Measurements from ENCODE around the gene NR5A2. TPM values are rescaled to one million over a fixed set of nuclear protein-coding genes. Genes with fewer than 3 reads are reported as not detected.

NR5A2 gene
- total RNA-seq, 2 donors from 2014 or later = 98.3 to 202 TPM

DNA sequence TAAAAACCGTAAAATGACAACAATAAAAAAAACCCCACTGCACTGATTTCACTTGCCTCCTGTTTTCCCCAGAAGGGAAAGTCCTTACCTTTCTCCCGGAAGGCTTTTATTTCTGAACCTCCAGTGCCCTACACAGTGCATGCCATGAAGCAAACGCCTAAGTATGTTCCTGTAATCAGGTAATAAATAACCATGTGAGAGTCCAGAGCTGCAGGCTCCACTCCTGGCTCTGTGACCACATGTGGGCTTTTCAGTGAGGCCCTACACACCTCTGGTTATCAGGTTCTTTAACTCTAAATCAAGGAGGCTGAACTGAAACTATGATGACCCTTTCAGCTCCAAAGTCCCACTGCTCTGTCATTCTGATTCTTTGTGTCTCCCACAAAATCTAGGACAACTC lies 20.8 kb upstream of the NR5A2 start:
- WGBS, 2 donors = 34 to 50% methylated on average over 3 of the region's 3 CpGs

DNA sequence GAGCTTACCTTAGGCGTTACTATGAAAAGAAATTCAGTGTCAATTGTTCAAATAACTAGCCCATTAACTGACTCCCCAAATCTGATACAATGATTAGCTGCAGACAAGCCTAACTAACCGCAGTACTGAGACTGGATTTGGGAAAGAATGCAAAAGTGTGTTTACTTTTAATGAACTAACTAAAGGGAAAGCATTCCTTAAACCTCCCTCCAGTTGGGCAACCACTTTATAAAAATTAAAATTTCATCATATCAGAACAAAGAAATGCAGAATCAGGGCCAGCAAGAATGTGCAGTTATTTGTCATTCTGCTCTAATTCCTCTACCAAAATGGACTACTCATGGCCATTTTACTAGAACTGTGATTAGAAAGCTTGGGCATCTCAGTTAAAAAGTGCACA lies 11.7 kb upstream of the NR5A2 start:
- WGBS, 2 donors = 65 to 73% methylated on average over 2 of the region's 2 CpGs
- no peaks in the 10 kb centered on the region for H3K9me3 ChIP-seq
- intact Hi-C loops (cut with DNase I) = no loop called here
- peaks cover 16% of the 10 kb centered on the region for H3K4me1 ChIP-seq
- DNase-seq (no peak), ATAC-seq (peak; percentile 68)
- no peak for TF ChIP-seq POLR2A (IDR thresholded peaks at IDR 0.05)
- TF ChIP-seq, protein P1, sequence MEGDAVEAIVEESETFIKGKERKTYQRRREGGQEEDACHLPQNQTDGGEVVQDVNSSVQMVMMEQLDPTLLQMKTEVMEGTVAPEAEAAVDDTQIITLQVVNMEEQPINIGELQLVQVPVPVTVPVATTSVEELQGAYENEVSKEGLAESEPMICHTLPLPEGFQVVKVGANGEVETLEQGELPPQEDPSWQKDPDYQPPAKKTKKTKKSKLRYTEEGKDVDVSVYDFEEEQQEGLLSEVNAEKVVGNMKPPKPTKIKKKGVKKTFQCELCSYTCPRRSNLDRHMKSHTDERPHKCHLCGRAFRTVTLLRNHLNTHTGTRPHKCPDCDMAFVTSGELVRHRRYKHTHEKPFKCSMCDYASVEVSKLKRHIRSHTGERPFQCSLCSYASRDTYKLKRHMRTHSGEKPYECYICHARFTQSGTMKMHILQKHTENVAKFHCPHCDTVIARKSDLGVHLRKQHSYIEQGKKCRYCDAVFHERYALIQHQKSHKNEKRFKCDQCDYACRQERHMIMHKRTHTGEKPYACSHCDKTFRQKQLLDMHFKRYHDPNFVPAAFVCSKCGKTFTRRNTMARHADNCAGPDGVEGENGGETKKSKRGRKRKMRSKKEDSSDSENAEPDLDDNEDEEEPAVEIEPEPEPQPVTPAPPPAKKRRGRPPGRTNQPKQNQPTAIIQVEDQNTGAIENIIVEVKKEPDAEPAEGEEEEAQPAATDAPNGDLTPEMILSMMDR (IDR thresholded peaks at IDR 0.05) = no peak
- H3K4me3 ChIP-seq = no peak overlapping the region
- H3K27ac ChIP-seq = peak overlapping the region in 2 of 4 donors; percentile 26 to 36
- H3K27me3 ChIP-seq = no peaks in the 10 kb centered on the region
- H3K36me3 ChIP-seq (replicated peaks in 1 of 2; ENCODE audit: insufficient read depth in 1 of 2, low read depth in 2 of 2) = no peaks in the 10 kb centered on the region

More for the DNA sequence above, 20.8 kb upstream of the NR5A2 start:
- peak in 3 of 4 donors; percentile 19 to 32 (median 28) for DNase-seq
- no peaks in the 10 kb centered on the region for H3K36me3 ChIP-seq (replicated peaks in 1 of 2; ENCODE audit: insufficient read depth in 1 of 2, low read depth in 2 of 2)
- intact Hi-C loops (cut with DNase I) = no loop called here
- H3K27me3 ChIP-seq = no peaks in the 10 kb centered on the region
- H3K27ac ChIP-seq = peak overlapping the region in 1 of 4 donors; percentile 42
- H3K9me3 ChIP-seq = no peaks in the 10 kb centered on the region
- no peak for TF ChIP-seq POLR2A (IDR thresholded peaks at IDR 0.05)
- TF ChIP-seq, protein P1 (IDR thresholded peaks at IDR 0.05) = no peak
- H3K4me3 ChIP-seq = no peak overlapping the region
- H3K4me1 ChIP-seq = peaks cover 14% of the 10 kb centered on the region
- peak; percentile 63 for ATAC-seq

DNA sequence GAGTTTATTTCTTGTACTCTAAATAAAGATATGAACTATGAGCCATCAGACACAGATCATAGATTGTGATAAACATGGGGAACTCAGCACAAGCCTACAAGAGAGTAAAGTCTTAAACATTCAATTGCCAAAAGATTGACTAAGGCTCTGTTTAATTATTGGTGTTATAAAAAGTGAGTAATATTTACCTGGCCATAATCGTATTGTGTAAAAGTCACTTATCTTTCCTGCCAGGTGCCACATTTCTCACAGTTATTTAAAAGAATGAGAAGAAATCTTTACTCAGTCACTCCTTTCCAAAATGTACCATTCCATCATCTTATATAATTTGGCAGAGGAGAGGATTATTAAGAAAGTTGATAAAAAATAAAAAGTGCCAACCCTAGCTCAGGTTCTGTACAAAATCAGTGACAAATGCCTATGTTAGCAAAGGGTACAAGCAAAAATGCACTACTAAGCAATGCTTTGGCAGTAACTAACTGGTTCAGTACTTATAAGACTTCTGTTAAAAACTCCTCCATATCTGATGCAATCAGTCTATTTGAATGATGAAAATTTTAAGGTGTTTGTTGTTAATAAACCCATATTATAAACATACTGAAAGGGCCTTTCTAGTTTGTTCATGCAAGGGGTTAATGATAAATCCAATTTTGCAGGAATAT lies 5.8 kb upstream of the NR5A2 start:
- peak; percentile 65 for ATAC-seq
- DNase-seq = peak; percentile 27 to 73 (median 44)
- 8 to 20% methylated on average over 1 of the region's 1 CpG for WGBS, 2 donors
- intact Hi-C loops (cut with DNase I) = no loop called here
- H3K4me3 ChIP-seq = no peak overlapping the region
- H3K9me3 ChIP-seq = no peaks in the 10 kb centered on the region
- peaks cover 63% of the 10 kb centered on the region for H3K4me1 ChIP-seq
- H3K27me3 ChIP-seq = no peaks in the 10 kb centered on the region
- no peaks in the 10 kb centered on the region for H3K36me3 ChIP-seq (replicated peaks in 1 of 2; ENCODE audit: insufficient read depth in 1 of 2, low read depth in 2 of 2)
- TF ChIP-seq, protein P1 (IDR thresholded peaks at IDR 0.05) = no peak
- TF ChIP-seq POLR2A (IDR thresholded peaks at IDR 0.05) = no peak
- H3K27ac ChIP-seq = peak overlapping the region; percentile 67 to 96 (median 88)

DNA sequence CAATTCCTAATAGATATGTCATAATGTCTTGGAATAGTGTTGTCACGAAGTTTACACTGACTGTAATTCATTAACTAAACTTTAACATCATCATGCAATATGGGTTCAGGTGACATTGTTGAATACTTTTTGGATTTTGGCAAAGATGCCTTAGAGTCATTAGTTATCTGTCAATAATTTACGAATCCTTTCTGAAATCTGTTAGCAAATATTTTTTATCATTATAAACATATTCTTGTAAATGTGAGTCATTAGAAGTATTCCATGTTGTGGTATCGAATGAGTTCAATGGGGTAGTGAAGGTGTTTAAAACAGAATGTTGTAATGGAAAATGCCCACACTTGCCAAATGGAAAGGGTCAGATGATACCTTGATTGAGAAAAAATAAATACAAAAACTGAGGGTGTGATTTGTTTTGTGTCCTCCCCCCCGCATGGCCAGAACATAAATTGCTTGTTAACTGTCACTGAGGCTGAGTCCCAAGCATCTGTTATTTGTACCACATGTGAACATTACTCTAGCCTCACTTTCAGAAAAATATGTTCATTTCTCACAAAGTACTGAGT lies 5.2 kb upstream of the NR5A2 start:
- DNase-seq (peak; percentile 61 to 89 (median 70)), ATAC-seq (peak; percentile 81)
- intact Hi-C loops (cut with DNase I) = no loop called here
- Histone ChIP-seq H3K36me3 (replicated peaks in 1 of 2; ENCODE audit: insufficient read depth in 1 of 2, low read depth in 2 of 2) (no peaks in the 10 kb centered on the region), H3K4me1 (peaks cover 63% of the 10 kb centered on the region), H3K27ac (peak overlapping the region; percentile 67 to 96 (median 88)), H3K9me3 (no peaks in the 10 kb centered on the region), H3K27me3 (no peaks in the 10 kb centered on the region), H3K4me3 (no peak overlapping the region)
- TF ChIP-seq POLR2A (IDR thresholded peaks at IDR 0.05) = peak in 1 of 3 donors; percentile 20
- TF ChIP-seq, protein P1 (IDR thresholded peaks at IDR 0.05) = no peak
- 19 to 20% methylated on average over 4 of the region's 4 CpGs for WGBS, 2 donors

Measured in body of pancreas (tissue), 4 donors.